IPS DF 6.9 (cell line): ENCODE results near the gene SMIM45.
A peak's percentile ranks its signal among the peaks of the same experiment; 100 is the strongest.

Source experiments
- DNase-seq: peaks from one replicate; pipeline ENCODE4 v3.0.0-alpha.2; 2013; ENCODE audit warnings: low read depth, low spot score
- H3K27ac ChIP-seq: one replicate; pipeline ENCODE4 v1.5.1; 2013; ENCODE audit warnings: low read length, control low read depth
- H3K27me3 ChIP-seq: 2 replicates; pipeline ENCODE4 v1.6.1; 2013; ENCODE audit warnings: mild to moderate bottlenecking, low read length; ENCODE audit not compliant: control insufficient read depth, insufficient read depth
- H3K36me3 ChIP-seq: 2 replicates; pipeline ENCODE4 v1.6.1; 2013; ENCODE audit warnings: low read length; ENCODE audit not compliant: control insufficient read depth, insufficient read depth
- H3K4me1 ChIP-seq: 2 replicates; pipeline ENCODE4 v1.6.1; 2013; ENCODE audit warnings: low read length; ENCODE audit not compliant: control insufficient read depth, insufficient read depth
- H3K4me3 ChIP-seq: 2 replicates; pipeline ENCODE4 v1.5.1; 2013; ENCODE audit warnings: mild to moderate bottlenecking, low read length
- H3K9me3 ChIP-seq: 2 replicates; pipeline ENCODE4 v1.6.1; 2013; ENCODE audit warnings: low read length, inconsistent platforms; ENCODE audit not compliant: control insufficient read depth, insufficient read depth
- WGBS: extraction: QIAGEN DNeasy Blood & Tissue Kit; methylation state at CpG from one replicate; pipeline ENCODE4 v1.1.7; 2013; ENCODE audit warnings: mixed read lengths, missing lambda C conversion rate; ENCODE audit not compliant: insufficient read length, insufficient coverage; 5-methylcytosine and 5-hydroxymethylcytosine counted together

Gene SMIM45

GRCh38 chr22:41916745-41917358 is 35.1 kb upstream of the SMIM45 start:
- WGBS = no CpG with 5 or more reads among the region's 10 CpGs

DNA sequence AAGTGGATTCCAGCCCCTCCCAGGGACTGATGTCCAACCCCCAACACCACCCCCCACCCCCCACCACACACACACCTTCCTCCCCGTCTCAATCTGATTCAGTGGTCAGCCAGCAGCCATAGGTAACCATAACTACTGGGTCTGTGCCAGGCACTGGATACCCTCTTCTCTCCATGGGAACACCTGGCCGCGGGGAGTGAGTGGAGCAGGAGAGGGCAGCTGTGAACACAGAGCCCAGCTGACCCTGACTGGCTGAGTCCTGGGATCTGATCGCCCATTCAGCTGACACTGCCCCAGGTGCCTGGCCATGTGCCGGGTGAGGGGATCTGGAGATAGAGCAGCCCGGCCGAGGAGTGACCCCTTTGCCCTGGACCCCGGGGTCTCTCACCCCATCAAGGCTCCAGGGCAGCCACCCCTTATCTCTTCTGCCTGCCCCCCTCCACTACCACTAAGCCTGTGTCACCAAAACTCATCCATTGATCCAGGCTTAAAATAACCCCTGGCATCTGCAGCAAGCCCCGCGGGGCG is 34.5 kb upstream of the SMIM45 start:
- H3K4me1 ChIP-seq = peaks cover 6% of the 10 kb centered on the region; the same call in 1 of the 2 replicates
- no peak for DNase-seq

More at GRCh38 chr22:41916745-41917358, 35.1 kb upstream of the SMIM45 start:
- H3K27ac ChIP-seq = no peak overlapping the region
- no peaks in the 10 kb centered on the region for H3K9me3 ChIP-seq
- peaks cover 50% of the 10 kb centered on the region for H3K27me3 ChIP-seq
- no peak for DNase-seq
- no peak overlapping the region for H3K4me3 ChIP-seq
- H3K36me3 ChIP-seq = no peaks in the 10 kb centered on the region
- peaks cover 6% of the 10 kb centered on the region; the same call in 1 of the 2 replicates for H3K4me1 ChIP-seq

DNA sequence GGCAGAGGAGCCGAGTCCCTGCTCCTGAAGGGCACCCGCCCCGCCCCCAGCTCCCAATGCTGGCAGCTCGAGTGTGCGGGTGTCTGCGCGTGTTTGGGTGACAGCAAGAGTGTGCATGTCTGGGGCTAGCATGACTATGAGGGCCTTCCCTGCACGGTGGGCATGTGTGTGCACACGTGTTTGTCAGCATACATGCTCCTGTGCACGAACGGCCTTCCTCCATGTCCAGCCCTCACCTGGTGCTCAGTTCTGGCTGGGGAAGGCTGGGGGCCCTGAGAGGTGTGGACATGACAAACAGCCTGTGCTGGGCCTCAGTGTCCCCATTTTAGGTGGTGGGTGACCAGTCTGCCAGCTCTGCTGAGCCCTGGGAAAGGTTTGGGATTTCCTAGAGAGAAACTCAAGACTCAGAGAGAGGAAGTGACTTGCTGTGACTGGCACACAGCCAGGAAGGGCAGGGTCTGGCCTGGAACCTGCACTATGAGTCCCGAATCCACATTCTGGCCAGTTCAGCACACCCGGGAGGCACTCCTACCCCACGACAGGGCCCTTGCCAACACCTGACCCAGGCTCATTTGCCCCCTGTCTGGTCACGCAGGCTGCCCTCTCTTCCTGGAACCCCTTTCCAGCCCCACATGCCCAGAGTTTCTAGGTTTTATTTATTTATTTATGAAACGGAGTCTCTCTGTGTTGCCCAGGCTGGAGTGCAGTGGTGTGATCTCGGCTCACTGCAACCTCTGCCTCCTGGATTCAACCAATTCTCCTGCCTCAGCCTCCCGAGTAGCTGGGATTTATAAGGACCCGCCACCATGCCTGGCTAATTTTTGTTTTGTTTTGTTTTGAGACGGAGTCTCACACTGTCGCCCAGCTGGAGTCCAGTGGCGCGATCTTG is 33.8 kb upstream of the SMIM45 start:
- Histone ChIP-seq H3K27me3 (peaks cover 37% of the 10 kb centered on the region), H3K36me3 (no peaks in the 10 kb centered on the region), H3K4me3 (no peak overlapping the region), H3K9me3 (no peaks in the 10 kb centered on the region), H3K4me1 (peaks cover 6% of the 10 kb centered on the region; the same call in 1 of the 2 replicates), H3K27ac (no peak overlapping the region)
- no CpG with 5 or more reads among the region's 23 CpGs for WGBS
- DNase-seq = no peak

More for the DNA sequence above, 34.5 kb upstream of the SMIM45 start:
- H3K27ac ChIP-seq = no peak overlapping the region
- no peaks in the 10 kb centered on the region for H3K9me3 ChIP-seq
- WGBS = no CpG with 5 or more reads among the region's 11 CpGs
- H3K36me3 ChIP-seq = no peaks in the 10 kb centered on the region
- H3K27me3 ChIP-seq = peaks cover 44% of the 10 kb centered on the region
- no peak overlapping the region for H3K4me3 ChIP-seq

DNA sequence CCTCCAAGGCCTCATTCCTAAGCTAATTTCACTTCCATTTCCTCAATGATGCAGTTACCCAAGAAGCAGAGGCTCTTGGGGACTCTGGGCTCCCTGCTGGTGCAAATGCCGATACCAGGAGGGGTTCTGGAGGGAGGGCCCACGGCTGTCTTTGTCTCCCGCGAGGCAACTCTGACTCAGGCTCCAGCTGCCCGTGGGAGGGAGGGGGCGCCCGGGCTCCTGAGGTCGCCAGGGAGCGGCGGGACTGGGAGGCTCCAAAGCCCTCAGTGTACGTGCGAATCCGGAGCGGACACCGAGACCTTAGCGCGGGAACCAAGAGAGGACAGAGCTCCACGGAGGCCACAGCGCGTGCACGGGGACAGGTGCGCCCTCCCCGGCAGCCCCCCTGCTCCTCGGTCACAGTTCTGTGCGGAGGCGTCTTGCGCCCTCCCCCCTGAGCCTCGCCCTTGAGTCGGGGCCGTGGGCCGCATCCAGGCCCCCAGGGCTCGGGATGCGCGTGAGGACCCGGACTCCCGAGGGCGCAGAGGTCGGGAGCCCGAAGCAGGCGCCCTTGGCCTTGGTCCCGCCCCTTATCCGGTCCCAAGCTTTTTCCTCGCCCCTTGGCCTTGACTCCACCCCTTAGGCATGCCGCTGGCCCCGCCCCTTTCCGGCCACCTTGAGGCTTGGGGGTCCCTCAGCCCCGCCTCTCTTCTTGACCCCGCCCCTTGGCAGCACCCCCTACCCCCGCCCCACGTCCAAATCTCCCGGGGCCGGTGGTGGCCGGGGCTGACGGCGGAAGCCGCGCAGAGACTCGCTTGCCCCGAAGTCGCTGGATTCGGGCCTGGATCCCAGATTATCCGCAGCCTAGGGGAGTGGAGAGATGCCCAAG is 32.4 kb upstream of the SMIM45 start:
- 0 out of 2 replicates have a peak, but pooled peaks cover 3% of the 10 kb centered on the region for H3K4me1 ChIP-seq
- H3K9me3 ChIP-seq = no peaks in the 10 kb centered on the region
- H3K4me3 ChIP-seq = peak overlapping the region; percentile 50; the same call in 1 of the 2 replicates
- H3K27ac ChIP-seq = no peak overlapping the region
- peak; percentile 78 for DNase-seq
- H3K27me3 ChIP-seq = peaks cover 30% of the 10 kb centered on the region
- no CpG with 5 or more reads among the region's 62 CpGs for WGBS
- H3K36me3 ChIP-seq = no peaks in the 10 kb centered on the region

- peaks cover 3% of the 10 kb centered on the region; the same call in 1 of the 2 replicates for H3K4me1 ChIP-seq
- H3K4me3 ChIP-seq = peak overlapping the region; percentile 26; the same call in 1 of the 2 replicates
- peaks cover 30% of the 10 kb centered on the region for H3K27me3 ChIP-seq
- no peaks in the 10 kb centered on the region for H3K36me3 ChIP-seq
- no peak for DNase-seq
- WGBS = no CpG with 5 or more reads among the region's 21 CpGs
- no peaks in the 10 kb centered on the region for H3K9me3 ChIP-seq
- no peak overlapping the region for H3K27ac ChIP-seq
Measured at GRCh38 chr22:41920271-41920976, 31.5 kb upstream of the SMIM45 start.

GRCh38 chr22:41922328-41922727 is 29.6 kb upstream of the SMIM45 start:
- Histone ChIP-seq H3K36me3 (no peaks in the 10 kb centered on the region), H3K4me3 (no peak overlapping the region), H3K27ac (no peak overlapping the region), H3K4me1 (peaks cover 8% of the 10 kb centered on the region; the same call in 1 of the 2 replicates), H3K27me3 (peaks cover 19% of the 10 kb centered on the region), H3K9me3 (no peaks in the 10 kb centered on the region)
- DNase-seq = no peak
- WGBS = no CpG with 5 or more reads among the region's 5 CpGs

DNA sequence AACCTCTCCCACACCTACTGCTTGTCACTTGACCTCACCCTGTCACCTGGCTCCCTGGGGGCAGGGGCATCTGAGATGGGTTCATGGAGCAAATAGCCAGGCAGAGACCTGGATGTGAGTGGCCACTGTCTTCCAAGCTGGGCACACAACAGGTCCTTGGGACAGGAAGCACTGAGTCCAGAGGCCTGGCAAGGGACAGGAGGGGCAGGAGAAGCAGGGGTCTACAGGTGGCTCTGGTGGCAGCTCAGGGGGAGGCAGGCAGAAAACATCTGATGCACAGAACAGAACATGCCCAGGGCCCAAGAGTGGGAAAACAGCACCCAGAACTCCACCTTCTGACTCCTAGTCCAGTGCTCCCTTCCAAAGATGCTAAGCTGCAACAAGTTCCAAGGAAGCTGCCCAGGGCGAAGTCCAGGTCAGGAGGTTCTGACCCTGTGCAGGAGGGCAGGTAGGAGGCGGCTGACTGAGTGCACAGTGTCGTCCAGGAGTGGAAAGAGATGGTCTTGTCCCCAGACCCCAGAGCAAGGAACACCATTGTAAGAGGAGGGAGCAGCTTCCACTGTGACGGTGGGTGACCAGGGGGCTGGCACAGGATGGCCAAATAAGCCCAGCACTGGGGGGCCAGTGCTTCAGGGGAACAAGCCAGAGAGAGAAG is 28.9 kb upstream of the SMIM45 start:
- no peaks in the 10 kb centered on the region for H3K9me3 ChIP-seq
- H3K4me1 ChIP-seq = peaks cover 8% of the 10 kb centered on the region; the same call in 1 of the 2 replicates
- H3K27me3 ChIP-seq = peaks cover 17% of the 10 kb centered on the region; the same call in 1 of the 2 replicates

DNA sequence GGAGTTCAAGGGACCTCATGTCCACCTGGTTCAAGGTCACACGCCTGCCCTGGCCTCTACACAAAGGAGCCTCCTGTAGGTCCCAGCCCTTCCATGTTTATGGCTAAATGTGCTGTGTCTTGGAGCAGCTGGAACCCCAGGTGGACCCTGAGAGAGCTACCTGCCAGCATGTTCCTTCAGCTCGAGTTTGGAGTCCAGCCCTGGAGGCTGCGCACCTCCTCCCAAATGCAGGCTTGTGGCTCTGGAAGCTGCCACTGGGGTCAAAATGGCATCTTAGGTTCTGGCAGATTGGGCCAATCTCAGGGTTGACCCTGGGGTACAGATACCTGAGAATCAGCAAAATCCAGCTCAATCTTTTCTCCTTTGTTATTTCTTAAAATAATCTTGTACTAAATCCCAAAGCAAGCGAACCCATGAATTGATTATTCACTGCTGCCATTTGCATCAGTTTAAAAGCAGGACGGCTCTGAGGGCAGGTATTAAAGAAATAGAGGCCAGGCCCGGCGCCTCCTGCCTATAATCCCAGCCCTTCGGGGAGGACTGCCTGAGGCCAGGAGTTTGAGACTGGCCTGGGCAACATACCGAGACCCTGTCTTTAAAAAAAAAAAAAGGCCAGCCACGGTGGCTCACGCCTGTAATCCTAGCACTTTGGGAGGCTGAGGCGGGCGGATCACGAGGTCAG is 28.2 kb upstream of the SMIM45 start:
- DNase-seq = no peak
- Histone ChIP-seq H3K4me1 (peaks cover 14% of the 10 kb centered on the region; the same call in 1 of the 2 replicates), H3K36me3 (no peaks in the 10 kb centered on the region), H3K4me3 (no peak overlapping the region), H3K9me3 (no peaks in the 10 kb centered on the region), H3K27me3 (peaks cover 17% of the 10 kb centered on the region; the same call in 1 of the 2 replicates), H3K27ac (no peak overlapping the region)
- no CpG with 5 or more reads among the region's 14 CpGs for WGBS

More for the DNA sequence above, 28.9 kb upstream of the SMIM45 start:
- DNase-seq = no peak
- no peak overlapping the region for H3K27ac ChIP-seq
- no peaks in the 10 kb centered on the region for H3K36me3 ChIP-seq
- no peak overlapping the region for H3K4me3 ChIP-seq
- WGBS = no CpG with 5 or more reads among the region's 4 CpGs
